IMR-90 (cell line): ENCODE data around the gene RHO. TPM values are rescaled to one million over a fixed set of nuclear protein-coding genes. Genes with fewer than 3 reads are reported as not detected.
A peak's percentile ranks its signal among the peaks of the same experiment; 100 is the strongest.

Experiments
- ATAC-seq: fragments of 200-7000 bp; cut with Tn5 transposase; 2 replicates; pipeline ENCODE4 v1.9.1; 2020; ENCODE audit warnings: low read depth, mild to moderate bottlenecking, moderate library complexity
- BruUV-seq: library from RNA; stranded (reverse); fragments of 400-500 nt; replicated peaks from 2 replicates; lab custom pipeline; 2021; lab: Mats Ljungman, UMichigan
- CTCF ChIA-PET: fragments of 300-600 bp; formaldehyde crosslinking; extraction: SDS; loops from one replicate; lab custom pipeline; 2021; ENCODE audit warnings: antibody characterized with exemption; lab: Yijun Ruan, JAX
- POLR2A ChIA-PET: fragments of 300-600 bp; sonication (Branson Sonifier 250); formaldehyde crosslinking; loops from one replicate; lab custom pipeline; 2022; ENCODE audit warnings: antibody characterized with exemption; ENCODE audit not compliant: unreplicated experiment; lab: Charles Lee
- DNase-seq: peaks from one replicate; pipeline ENCODE4 v3.0.0; 2013
- H2AFZ ChIP-seq: replicated peaks from 2 replicates; pipeline ENCODE3; 2013; ENCODE audit warnings: low read length, mild to moderate bottlenecking; ENCODE audit not compliant: poor library complexity
- H2AK5ac ChIP-seq: 2 replicates; pipeline ENCODE4 v1.6.1; 2013; ENCODE audit warnings: low read depth, low read length, inconsistent platforms
- H2AK9ac ChIP-seq: replicated peaks from 2 replicates; pipeline ENCODE3; 2013; ENCODE audit warnings: mild to moderate bottlenecking, low read depth, low read length, moderate library complexity; ENCODE audit not compliant: poor library complexity
- H2BK120ac ChIP-seq: 2 replicates; pipeline ENCODE4 v1.6.1; 2013; ENCODE audit warnings: low read depth, low read length, inconsistent platforms
- H2BK15ac ChIP-seq: 3 replicates; pipeline ENCODE4 v1.6.1; 2013; ENCODE audit warnings: low read depth, low read length, inconsistent platforms
- H2BK20ac ChIP-seq: 2 replicates; pipeline ENCODE4 v1.6.1; 2013; ENCODE audit warnings: low read depth, mild to moderate bottlenecking, inconsistent platforms, low read length, moderate library complexity
- H2BK5ac ChIP-seq: 2 replicates; pipeline ENCODE4 v1.6.1; 2013; ENCODE audit warnings: mild to moderate bottlenecking, low read depth, low read length, inconsistent platforms; ENCODE audit not compliant: poor library complexity, severe bottlenecking
- H3K14ac ChIP-seq: replicated peaks from 2 replicates; pipeline ENCODE4 v1.6.1; 2013; ENCODE audit warnings: low read depth, low read length, inconsistent platforms
- H3K18ac ChIP-seq: 2 replicates; pipeline ENCODE4 v1.6.1; 2013; ENCODE audit warnings: low read depth, low read length, control low read depth
- H3K23ac ChIP-seq: 2 replicates; pipeline ENCODE4 v1.6.1; 2013; ENCODE audit warnings: low read depth, low read length, inconsistent platforms
- H3K27ac ChIP-seq: 2 replicates; pipeline ENCODE4 v1.5.1; 2013; ENCODE audit warnings: mild to moderate bottlenecking, control low read depth, low read length; ENCODE audit not compliant: insufficient read depth
- H3K27me3 ChIP-seq: 2 replicates; pipeline ENCODE4 v1.6.1; 2013; ENCODE audit warnings: low read length; ENCODE audit not compliant: control insufficient read depth, insufficient read depth
- H3K36me3 ChIP-seq: 2 replicates; pipeline ENCODE4 v1.6.1; 2013; ENCODE audit warnings: low read length, mixed read lengths; ENCODE audit not compliant: control insufficient read depth, insufficient read depth
- H3K4ac ChIP-seq: 2 replicates; pipeline ENCODE4 v1.6.1; 2013; ENCODE audit warnings: low read depth, low read length, inconsistent platforms
- H3K4me1 ChIP-seq: 2 replicates; pipeline ENCODE4 v1.6.1; 2013; ENCODE audit warnings: low read length, mixed read lengths; ENCODE audit not compliant: control insufficient read depth, insufficient read depth
- H3K4me2 ChIP-seq: 2 replicates; pipeline ENCODE4 v1.6.1; 2013; ENCODE audit warnings: low read depth, mild to moderate bottlenecking, control low read depth, low read length, moderate library complexity
- H3K4me3 ChIP-seq: 2 replicates; pipeline ENCODE4 v1.5.1; 2013; ENCODE audit warnings: low read depth, mild to moderate bottlenecking, control low read depth, low read length, moderate library complexity; ENCODE audit not compliant: insufficient read depth
- H3K56ac ChIP-seq: 2 replicates; pipeline ENCODE4 v1.6.1; 2013; ENCODE audit warnings: low read length, inconsistent platforms; ENCODE audit not compliant: insufficient read depth; ENCODE audit errors: extremely low read depth
- H3K79me1 ChIP-seq, 2 experiments: 2 replicates each; pipeline ENCODE4 v1.6.1; 2013; ENCODE audit warnings: low read length in 2 of 2, inconsistent platforms in 1 of 2, low read depth in 1 of 2
- H3K9ac ChIP-seq: 2 replicates; pipeline ENCODE4 v1.6.1; 2013; ENCODE audit warnings: low read depth, low read length, control low read depth
- H3K9me1 ChIP-seq: 2 replicates; pipeline ENCODE4 v1.6.1; 2013; ENCODE audit warnings: low read length, inconsistent platforms; ENCODE audit not compliant: insufficient read depth
- H3K9me3 ChIP-seq: 2 replicates; pipeline ENCODE4 v1.6.1; 2013; ENCODE audit warnings: low read length; ENCODE audit not compliant: control insufficient read depth, insufficient read depth
- H4K20me1 ChIP-seq: 2 replicates; pipeline ENCODE4 v1.6.1; 2013; ENCODE audit warnings: low read length, inconsistent platforms; ENCODE audit not compliant: insufficient read depth
- H4K5ac ChIP-seq: 2 replicates; pipeline ENCODE4 v1.6.1; 2013; ENCODE audit warnings: mild to moderate bottlenecking, low read depth, low read length, control low read depth
- H4K8ac ChIP-seq, 2 experiments: 2 replicates each; pipeline ENCODE4 v1.6.1; 2013; ENCODE audit warnings: low read depth in 2 of 2, low read length in 2 of 2, control low read depth in 1 of 2, inconsistent platforms in 1 of 2
- H4K91ac ChIP-seq: 2 replicates; pipeline ENCODE4 v1.6.1; 2013; ENCODE audit warnings: low read depth, low read length, inconsistent platforms; ENCODE audit not compliant: insufficient read depth
- BHLHE40 ChIP-seq: fragments of 150-350 bp; IDR thresholded peaks from 2 replicates; pipeline ENCODE4 v1.6.1; 2016; ENCODE audit warnings: mild to moderate bottlenecking, low read depth, low read length
- CEBPB ChIP-seq: IDR thresholded peaks from 2 replicates; pipeline ENCODE4 v1.6.1; 2012; ENCODE audit warnings: low read depth, low read length, improper control_type of control experiment
- CHD1 ChIP-seq: IDR thresholded peaks from 2 replicates; pipeline ENCODE4 v1.6.1; 2012; ENCODE audit warnings: low read depth, low read length, improper control_type of control experiment
- MAFK ChIP-seq: IDR thresholded peaks from 2 replicates; pipeline ENCODE4 v1.6.1; 2012; ENCODE audit warnings: low read depth, low read length, improper control_type of control experiment
- MXI1 ChIP-seq: IDR thresholded peaks from 2 replicates; pipeline ENCODE4 v1.6.1; 2012; ENCODE audit warnings: low read depth, mild to moderate bottlenecking, low read length, moderate library complexity, borderline replicate concordance
- POLR2A ChIP-seq: IDR thresholded peaks from 2 replicates; pipeline ENCODE4 v1.6.1; 2012; ENCODE audit warnings: mild to moderate bottlenecking, low read depth, low read length
- RAD21 ChIP-seq: IDR thresholded peaks from 2 replicates; pipeline ENCODE4 v1.6.1; 2012; ENCODE audit warnings: low read length, improper control_type of control experiment
- SMC3 ChIP-seq: fragments of 150-350 bp; IDR thresholded peaks from 2 replicates; pipeline ENCODE4 v1.6.1; 2016; ENCODE audit warnings: low read depth, mild to moderate bottlenecking, antibody characterized with exemption, low read length, moderate library complexity
- WGBS, 2 experiments: methylation state at CpG; one replicate each; pipeline versions ENCODE4 v1.1.5 to v1.1.7; 2013; ENCODE audit warnings: missing lambda C conversion rate in 2 of 2; ENCODE audit not compliant: insufficient read length in 1 of 2; ENCODE audit errors: extremely low coverage in 2 of 2; 5-methylcytosine and 5-hydroxymethylcytosine counted together
- dilution Hi-C: fragments of 300-500 bp; cut with HindIII; formaldehyde crosslinking; loops from one replicate; pipeline ENCODE4 v1.14.3; 2018; ENCODE audit warnings: low sequenced_read_pairs; ENCODE audit not compliant: unreplicated experiment
- in situ Hi-C: fragments of 300-500 bp; cut with MboI; formaldehyde crosslinking; loops from 3 replicates; pipeline ENCODE4 v1.14.3; 2019; ENCODE audit warnings: low sequenced_read_pairs, inconsistent platforms, mixed read lengths
- intact Hi-C: fragments of 100-400 bp; cut with micrococcal nuclease; formaldehyde crosslinking; loops from 2 replicates; pipeline ENCODE4 v1.10.0; 2022
- polyA plus RNA-seq, 3 experiments: library from polyadenylated mRNA; depleted of rRNA; stranded (reverse); fragments of >200 nt; gene quantifications; 2 replicates each; pipeline ENCODE4 v1.2.3, GENCODE V29; 2012; ENCODE audit warnings: low replicate concordance in 1 of 3
- total RNA-seq: library from RNA; depleted of rRNA; stranded (reverse); fragments of >200 nt; gene quantifications from 2 replicates; pipeline ENCODE4 v1.2.3, GENCODE V29; 2012

Gene RHO
- total and polyA plus RNA-seq, 2 of the 4 experiments (the other 2 are of a cell fraction), result not detected

DNA sequence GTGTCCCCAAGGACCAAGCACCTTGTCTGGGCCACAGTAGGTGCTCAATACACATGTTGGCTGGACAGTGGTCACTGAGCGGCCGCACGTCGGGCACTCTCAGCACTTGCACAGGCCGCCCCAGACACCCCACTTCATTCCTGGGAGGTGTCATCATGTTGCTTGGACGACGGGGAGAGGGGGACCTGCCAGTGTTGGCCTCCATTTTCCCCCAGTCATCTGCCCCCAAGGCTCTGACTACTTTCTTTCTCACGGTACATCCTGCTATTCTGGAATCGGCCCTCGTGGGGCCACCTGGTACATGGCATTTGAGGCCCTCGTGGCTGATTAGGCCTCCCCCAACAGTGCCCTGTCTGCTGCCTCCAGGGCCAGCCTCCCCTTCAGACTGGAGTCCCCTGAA lies 1.2 kb upstream of the RHO start (continued):
- TF ChIP-seq SMC3, result no peak
- no peak for TF ChIP-seq POLR2A
- no peak for TF ChIP-seq MXI1
- no peak for TF ChIP-seq CHD1
- no peak for TF ChIP-seq CEBPB

DNA sequence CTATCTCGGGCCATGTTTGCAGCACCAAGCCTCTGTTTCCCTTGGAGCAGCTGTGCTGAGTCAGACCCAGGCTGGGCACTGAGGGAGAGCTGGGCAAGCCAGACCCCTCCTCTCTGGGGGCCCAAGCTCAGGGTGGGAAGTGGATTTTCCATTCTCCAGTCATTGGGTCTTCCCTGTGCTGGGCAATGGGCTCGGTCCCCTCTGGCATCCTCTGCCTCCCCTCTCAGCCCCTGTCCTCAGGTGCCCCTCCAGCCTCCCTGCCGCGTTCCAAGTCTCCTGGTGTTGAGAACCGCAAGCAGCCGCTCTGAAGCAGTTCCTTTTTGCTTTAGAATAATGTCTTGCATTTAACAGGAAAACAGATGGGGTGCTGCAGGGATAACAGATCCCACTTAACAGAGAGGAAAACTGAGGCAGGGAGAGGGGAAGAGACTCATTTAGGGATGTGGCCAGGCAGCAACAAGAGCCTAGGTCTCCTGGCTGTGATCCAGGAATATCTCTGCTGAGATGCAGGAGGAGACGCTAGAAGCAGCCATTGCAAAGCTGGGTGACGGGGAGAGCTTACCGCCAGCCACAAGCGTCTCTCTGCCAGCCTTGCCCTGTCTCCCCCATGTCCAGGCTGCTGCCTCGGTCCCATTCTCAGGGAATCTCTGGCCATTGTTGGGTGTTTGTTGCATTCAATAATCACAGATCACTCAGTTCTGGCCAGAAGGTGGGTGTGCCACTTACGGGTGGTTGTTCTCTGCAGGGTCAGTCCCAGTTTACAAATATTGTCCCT lies 1.2 kb downstream of the RHO start:
- H3K27ac ChIP-seq, result no peak overlapping the region
- H3K4ac ChIP-seq, result peak overlapping the region; percentile 26; the same call in 1 of the 2 replicates
- H3K9me3 ChIP-seq, result no peaks in the 10 kb centered on the region
- H2BK15ac ChIP-seq, result peak overlapping the region; percentile 7; the same call in 1 of the 3 replicates
- dilution Hi-C loops (no loop called here), in situ Hi-C loops (no loop called here), intact Hi-C loops (no loop called here)
- TF ChIP-seq BHLHE40 (no peak), RAD21 (no peak), MAFK (no peak)
- H2BK120ac ChIP-seq, result peak overlapping the region; percentile 56
- peak overlapping the region; percentile 10; the same call in 1 of the 2 replicates for H3K14ac ChIP-seq
- peak overlapping the region; percentile 65; the same call in 1 of the 2 replicates for H4K91ac ChIP-seq
- peaks cover 8% of the 10 kb centered on the region for H3K9me1 ChIP-seq
- no peaks in the 10 kb centered on the region for H3K27me3 ChIP-seq
- H2BK5ac ChIP-seq, result no peak overlapping the region
- no peak overlapping the region for H3K4me2 ChIP-seq
- no peak overlapping the region for H3K56ac ChIP-seq
- H3K4me3 ChIP-seq, result no peak overlapping the region
- no peak for DNase-seq
- POLR2A ChIA-PET, result no interaction called here
- peak overlapping the region; percentile 38 for H3K18ac ChIP-seq
- peak overlapping the region; percentile 35 for H2AK5ac ChIP-seq
- BruUV-seq, result no TSS peak
- ATAC-seq, result no peak; the same call in 1 of the 2 replicates
- H4K8ac ChIP-seq, result peak overlapping the region in 1 of 2 experiments; percentile 55; a peak in 3 of 4 replicates
- peak overlapping the region; percentile 60 for H2AK9ac ChIP-seq
- peak overlapping the region; percentile 0; the same call in 1 of the 2 replicates for H2BK20ac ChIP-seq
- H4K5ac ChIP-seq, result peak overlapping the region; percentile 33
- CTCF ChIA-PET, result no interaction called here
- H2AFZ ChIP-seq, result peak overlapping the region; percentile 82
- 0 out of 2 replicates have a peak overlapping the region, but pooled peaks have one; percentile 1 for H3K23ac ChIP-seq
- 65% methylated on average over 2 of the region's 12 CpGs; no CpG with 5 or more reads in 1 of the 2 experiments for WGBS, 2 experiments
- H3K4me1 ChIP-seq, result peaks cover 16% of the 10 kb centered on the region
- no peaks in the 10 kb centered on the region for H4K20me1 ChIP-seq
- no peaks in the 10 kb centered on the region for H3K36me3 ChIP-seq
- H3K79me1 ChIP-seq, result no peaks in the 10 kb centered on the region
- no peak overlapping the region for H3K9ac ChIP-seq
